Right lobe of liver (tissue), 4 donors: ENCODE results near the gene TYW1.
"Not testable (repeated sequence)": the region's sequence is repeated elsewhere in the genome, so short reads cannot be mapped to it uniquely, and the experiment has no call there.

Experiments used
- CTCF ChIP-seq, 4 donors: fragments of 200-600 bp in 3 of 4; fragments of 450-650 bp in 1 of 4; IDR thresholded peaks; one replicate each; pipeline versions ENCODE4 v1.5.1 to v1.8.0; 2016 to 2022; ENCODE audit warnings: antibody characterized with exemption in 4 of 4, mild to moderate bottlenecking in 2 of 4
- POLR2A ChIP-seq: fragments of 450-650 bp; IDR thresholded peaks from one replicate; pipeline ENCODE4 v1.6.1; 2017; ENCODE audit warnings: antibody characterized with exemption, mild to moderate bottlenecking
- donor health status: DM: no; HTN: no; CAD: no.
- donor health status: DM: no; HTN: no; CAD: no.
- donor health status: DM: no; HTN: yes; CAD: no.

DNA sequence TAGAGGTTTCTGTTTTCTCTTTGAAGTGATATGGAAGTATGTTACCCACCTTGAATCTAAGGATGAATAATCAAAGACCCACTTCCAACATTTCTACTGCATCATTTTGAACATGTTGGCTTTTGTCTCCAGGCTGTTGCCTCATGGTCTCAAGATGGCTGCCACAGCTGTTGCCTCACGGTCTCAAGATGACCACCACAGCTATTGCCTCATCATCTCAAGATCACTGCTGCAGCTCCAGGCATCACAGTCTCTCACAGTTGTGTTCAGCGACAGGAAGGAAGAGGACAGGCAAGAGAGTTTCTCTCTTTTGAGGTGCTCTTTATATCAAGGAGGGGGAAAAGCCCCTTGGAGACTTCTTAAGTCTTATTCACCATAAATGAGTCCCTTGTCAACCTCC, 267.4 kb downstream of the TYW1 start:
- not testable (repeated sequence) for TF ChIP-seq CTCF (IDR thresholded peaks at IDR 0.05); POLR2A
